ENCODE data around the gene ADGRF5.

DNA sequence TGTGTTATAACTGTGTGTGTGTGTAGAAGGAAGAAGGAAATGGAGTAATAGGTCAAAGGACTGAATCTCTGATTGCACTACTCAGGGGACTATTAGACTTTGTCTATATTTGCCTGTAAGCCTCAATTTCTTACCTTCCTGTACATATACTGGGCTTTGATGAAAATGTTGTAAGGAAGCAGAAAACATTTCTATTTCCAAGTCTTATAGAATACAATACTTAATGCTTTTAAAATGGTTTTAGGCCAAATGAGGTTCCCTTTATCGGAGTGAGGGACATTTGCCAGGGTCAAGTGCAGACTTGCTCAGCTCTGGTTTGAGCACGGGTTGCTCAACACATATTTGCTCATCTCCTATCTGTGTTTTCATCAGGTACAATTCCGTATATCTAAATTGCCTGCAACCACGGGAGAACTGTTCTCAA is 100.3 kb downstream of the ADGRF5 start:
- TF ChIP-seq POLR2AphosphoS5 (IDR thresholded peaks at IDR 0.05) (no peak), EP300 (IDR thresholded peaks at IDR 0.05) (no peak)

All from sigmoid colon (tissue), 4 donors.